ENCODE measurements around the gene PACS1.

- TF ChIP-seq EZH2phosphoT487 (IDR thresholded peaks at IDR 0.05; ENCODE audit: borderline replicate concordance, low read length) = no peak
- no peak for TF ChIP-seq CTCF (IDR thresholded peaks at IDR 0.05; ENCODE audit: low read depth, low read length, poor library complexity, severe bottlenecking)
Observed at GRCh38 chr11:66275396-66275795, 205.3 kb downstream of the PACS1 start.
